Suprapubic skin (tissue), 4 donors: ENCODE data around the gene BTRC.

Experiments used
- CTCF ChIP-seq, 2 donors: fragments of 200-600 bp in 1 of 2; fragments of 450-650 bp in 1 of 2; sonication (generic) in 1 of 2; IDR thresholded peaks; one replicate each; pipeline ENCODE4 v1.5.1; 2016 to 2019; ENCODE audit warnings: antibody characterized with exemption in 2 of 2, mild to moderate bottlenecking in 1 of 2, moderate library complexity in 1 of 2
- EP300 ChIP-seq: sonication (generic); formaldehyde crosslinking; IDR thresholded peaks from one replicate; pipeline ENCODE4 v1.6.1; 2017; ENCODE audit warnings: antibody characterized with exemption
- POLR2A ChIP-seq, 2 donors: fragments of 450-650 bp; IDR thresholded peaks; one replicate each; pipeline ENCODE4 v1.6.1; 2017; ENCODE audit warnings: antibody characterized with exemption in 2 of 2, mild to moderate bottlenecking in 2 of 2, moderate library complexity in 2 of 2
- POLR2AphosphoS5 ChIP-seq, 3 donors: sonication (generic); formaldehyde crosslinking; IDR thresholded peaks; one replicate each; pipeline ENCODE4 v1.6.1; 2017; ENCODE audit warnings: antibody characterized with exemption in 3 of 3

- TF ChIP-seq CTCF (IDR thresholded peaks at IDR 0.05), result no peak
- no peak for TF ChIP-seq POLR2AphosphoS5 (IDR thresholded peaks at IDR 0.05)
- TF ChIP-seq POLR2A (IDR thresholded peaks at IDR 0.05), result no peak
- no peak for TF ChIP-seq EP300
Measured at GRCh38 chr10:101403161-101403560, 49.2 kb downstream of the BTRC start.
